Measurements from ENCODE around the gene BCAS3.

Gene BCAS3

DNA sequence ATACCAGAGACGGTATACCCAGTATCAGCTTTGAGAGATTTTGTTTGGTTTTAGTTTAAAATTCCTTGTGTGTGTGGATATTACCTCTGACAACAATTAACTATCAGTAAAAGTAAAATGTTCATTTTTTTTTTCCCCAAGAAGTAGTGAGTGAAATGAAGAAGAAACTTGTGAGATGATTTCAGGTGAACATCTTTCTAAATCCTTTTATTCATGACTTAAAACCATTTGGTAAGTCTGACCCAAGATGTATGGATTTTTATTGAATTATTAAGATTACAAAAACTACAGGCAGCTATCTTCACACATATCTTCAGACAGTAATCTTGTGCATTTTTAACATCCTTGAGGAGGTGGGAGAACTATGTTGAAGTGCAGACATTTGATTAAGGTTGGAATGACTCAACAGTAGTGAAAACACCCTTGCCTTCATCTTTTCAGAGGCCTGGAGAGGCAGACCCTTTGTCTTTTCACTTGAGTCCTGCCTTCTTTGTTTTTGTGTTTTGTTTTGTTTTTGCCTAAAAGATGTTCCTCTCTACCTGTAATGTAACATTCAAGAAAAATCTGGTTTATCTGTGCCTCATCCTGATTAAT lies 481.7 kb downstream of the BCAS3 start:
- DNase-seq (ENCODE audit: low spot score), result no peak

DNA sequence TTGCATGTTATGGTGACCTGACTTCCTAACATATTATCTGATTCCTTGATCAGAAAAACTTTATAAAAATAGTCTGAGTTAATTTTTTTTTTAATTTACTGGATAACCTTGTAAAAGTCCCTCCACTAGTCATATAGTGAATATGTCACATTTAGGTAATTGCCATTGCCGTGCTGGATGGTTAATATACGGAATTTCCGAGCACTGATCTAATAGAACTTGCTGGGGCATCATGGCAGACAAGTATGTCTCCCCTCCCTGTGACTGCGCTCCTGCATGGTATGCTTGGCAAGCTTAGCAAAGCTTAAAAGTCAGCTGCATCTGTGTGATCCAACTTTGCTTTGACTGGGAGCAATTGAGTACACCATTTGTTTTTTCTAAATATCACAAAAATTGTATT lies 482.6 kb downstream of the BCAS3 start:
- no peak for DNase-seq (ENCODE audit: low spot score)

DNA sequence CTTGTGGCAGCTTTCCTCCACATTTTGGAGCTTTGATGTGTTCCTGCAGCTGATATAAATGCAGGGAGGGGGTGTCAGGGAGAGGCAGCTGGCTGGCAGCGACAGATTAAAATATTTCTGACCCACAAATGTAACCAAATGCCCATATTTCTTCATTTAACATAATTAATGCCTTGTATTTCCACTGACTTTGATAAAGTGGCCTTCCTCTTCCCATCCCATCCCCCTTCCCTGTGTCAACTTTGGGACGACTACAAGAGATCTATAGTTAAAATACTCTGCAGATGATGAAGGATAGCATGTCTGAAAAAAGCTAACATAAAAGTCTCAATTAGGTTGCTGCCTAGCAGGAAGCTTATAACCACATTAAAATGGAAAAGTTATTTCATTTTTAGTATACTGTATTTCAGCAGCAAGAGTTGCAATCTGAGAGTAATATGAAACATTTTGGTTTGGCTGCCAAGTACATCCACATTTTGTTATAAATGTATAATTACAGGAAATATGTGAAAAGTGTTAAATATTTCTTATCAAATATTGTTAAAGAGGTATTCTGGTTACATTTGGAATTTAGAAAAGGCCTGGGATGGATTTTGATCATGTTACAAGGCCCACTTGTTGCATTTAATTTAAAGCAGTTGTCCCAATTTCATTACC lies 483.3 kb downstream of the BCAS3 start:
- peak; percentile 16 for DNase-seq (ENCODE audit: low spot score)

DNA sequence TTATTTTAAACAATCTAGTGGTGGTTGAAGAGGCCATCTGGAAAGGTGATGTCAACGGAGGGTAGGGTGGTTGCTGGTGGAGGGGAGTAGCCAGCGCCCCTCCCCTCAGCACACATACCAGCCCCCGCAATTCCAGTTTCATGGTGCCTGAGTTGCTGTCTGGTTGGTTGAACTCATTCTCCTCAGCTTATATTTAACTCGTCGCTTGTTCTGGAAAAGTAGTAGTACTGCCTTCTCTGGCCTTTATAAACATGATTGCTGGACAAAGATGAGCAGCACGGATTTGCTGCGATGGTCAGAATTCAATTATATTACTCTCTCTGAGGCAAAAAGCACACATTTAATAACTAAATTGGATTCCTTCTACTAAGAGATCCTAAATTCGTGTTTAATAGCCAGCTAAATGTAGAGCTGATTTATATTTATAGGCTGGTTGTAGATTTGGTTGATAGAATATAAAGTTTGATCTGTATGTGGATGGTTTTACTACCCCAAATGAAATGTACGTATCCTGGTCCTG lies 484.0 kb downstream of the BCAS3 start:
- DNase-seq (ENCODE audit: low spot score), result no peak

DNA sequence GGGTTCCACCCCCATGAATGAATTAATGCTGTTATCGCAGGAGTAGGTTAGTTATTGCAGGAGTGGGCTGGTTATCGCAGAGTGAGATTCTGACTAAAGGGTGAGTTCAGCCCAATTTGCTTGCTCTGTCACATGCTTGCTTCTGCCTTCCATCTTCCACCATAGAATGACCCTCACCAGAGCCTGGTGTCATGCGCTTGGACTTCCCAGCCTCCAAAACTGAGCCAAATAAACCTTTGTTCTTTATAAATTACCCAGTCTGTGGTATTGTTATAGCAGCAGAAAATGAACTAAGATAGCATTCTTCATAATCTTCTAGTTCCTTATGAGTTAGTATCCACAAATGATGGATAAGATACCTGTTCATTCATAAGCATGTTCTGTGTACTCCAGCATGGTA lies 486.9 kb downstream of the BCAS3 start:
- no peak for DNase-seq (ENCODE audit: low spot score)

DNA sequence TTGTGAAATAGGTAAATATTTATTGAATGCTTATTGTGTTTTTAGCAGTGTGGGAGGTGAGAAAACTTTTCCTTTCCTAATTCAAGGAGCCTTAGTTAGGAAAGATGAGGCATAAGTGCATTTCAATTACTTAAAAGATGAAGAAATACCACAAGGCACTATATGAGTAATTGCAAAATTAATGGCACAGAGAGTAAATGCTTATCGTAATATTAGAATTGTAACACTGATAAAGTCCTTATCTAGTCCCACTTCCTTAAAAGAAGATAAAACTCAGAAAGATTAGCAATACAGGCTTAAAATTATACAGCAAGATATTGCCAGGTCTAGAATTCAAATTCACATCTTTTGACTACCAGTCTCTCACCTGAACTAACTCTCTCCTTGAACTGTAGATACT lies 489.4 kb downstream of the BCAS3 start:
- DNase-seq (ENCODE audit: low spot score), result no peak

DNA sequence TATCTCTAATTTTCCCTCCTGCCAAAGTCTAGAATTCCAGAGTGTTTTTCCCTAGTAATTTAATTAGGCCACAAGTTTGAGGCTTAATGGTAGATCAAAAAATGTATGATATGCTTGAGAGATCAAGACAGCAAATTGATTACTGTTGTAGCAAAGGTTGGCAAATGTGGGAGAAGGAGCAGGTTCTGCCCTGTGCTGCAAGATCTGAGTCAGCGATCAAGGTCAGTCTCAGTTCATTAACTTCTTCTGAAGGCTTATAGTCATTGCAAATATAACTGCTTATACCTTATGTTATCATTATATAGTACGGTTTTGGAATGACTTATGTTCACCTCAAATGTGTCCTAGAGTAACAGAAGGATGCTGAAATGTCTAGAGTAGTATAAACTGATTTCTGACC lies 490.9 kb downstream of the BCAS3 start:
- no peak for DNase-seq (ENCODE audit: low spot score)

DNA sequence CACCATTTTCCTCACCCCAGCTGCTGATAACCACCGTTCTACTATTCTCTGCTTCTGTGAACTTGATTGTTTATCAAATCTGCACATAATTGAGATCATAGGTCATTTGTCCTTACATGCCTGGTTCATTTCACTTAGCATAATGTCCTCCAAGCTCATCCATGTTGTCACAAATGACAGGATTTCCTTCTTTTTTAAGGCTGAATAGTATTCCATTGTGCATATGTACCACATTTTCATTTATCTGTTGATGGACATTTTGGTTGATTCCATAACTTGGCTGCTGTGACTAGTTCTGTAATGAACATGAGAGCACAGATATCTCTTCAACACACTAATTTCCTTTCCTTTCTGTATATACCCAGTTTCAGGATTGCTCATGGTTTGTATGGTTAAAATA lies 496.7 kb downstream of the BCAS3 start:
- DNase-seq (ENCODE audit: low spot score), result peak; percentile 20

DNA sequence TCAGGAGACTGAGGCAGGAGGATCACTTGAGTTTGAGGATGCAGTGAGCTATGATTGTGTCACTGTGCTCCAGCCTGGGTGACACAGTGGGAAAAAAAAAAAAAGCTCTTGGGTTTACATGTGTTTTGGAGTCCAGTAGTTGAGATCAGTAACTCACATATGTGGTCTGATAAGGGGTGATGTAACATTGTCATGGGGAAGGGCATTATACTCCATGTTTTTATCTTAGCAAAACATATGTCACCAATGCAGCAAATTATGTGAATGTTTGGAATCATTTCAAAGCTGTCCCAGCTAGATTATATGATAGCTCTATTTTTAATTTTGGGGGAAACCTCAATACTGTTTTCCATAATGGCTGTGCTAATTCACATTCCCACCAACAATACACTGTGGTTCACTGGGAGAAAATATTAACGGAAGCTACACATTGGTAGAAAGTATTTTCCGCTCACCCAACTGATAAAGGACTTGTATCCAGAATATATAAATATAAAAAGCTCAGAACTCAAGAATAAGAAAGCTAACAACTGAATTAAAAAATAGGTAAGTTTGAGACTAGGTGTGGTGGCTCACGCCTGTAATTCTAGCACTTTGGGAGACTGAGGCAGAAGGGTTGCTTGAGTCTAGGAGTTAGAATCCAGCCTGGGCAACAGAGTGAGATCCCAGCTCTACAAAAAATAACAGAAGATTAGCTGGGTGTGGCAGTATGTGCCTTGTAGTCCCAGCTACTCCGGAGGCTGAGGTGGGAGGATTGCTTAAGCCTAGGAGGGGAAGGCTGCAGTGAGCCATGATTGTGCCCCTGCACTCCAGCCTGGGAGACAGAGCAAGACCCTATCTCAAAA lies 497.9 kb downstream of the BCAS3 start:
- peak; percentile 83 for DNase-seq (ENCODE audit: low spot score)

DNA sequence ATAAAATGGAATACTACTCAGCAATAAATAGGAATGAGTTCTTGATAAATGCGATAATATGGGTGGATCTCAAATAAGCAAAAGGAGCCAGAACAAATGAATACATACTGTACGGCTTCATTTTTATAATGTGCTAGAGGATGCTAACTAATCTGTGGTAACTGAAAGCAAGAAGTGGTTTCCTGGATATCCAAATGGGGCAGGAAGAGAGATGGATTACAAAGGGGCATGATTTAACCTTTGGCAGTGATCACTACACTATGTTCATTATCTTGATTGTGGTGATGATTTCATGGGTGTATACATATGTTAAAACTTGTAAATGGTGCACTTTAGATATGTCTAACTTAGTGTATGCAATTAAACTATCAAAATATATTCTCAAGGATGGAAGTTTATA lies 499.7 kb downstream of the BCAS3 start:
- no peak for DNase-seq (ENCODE audit: low spot score)

DNA sequence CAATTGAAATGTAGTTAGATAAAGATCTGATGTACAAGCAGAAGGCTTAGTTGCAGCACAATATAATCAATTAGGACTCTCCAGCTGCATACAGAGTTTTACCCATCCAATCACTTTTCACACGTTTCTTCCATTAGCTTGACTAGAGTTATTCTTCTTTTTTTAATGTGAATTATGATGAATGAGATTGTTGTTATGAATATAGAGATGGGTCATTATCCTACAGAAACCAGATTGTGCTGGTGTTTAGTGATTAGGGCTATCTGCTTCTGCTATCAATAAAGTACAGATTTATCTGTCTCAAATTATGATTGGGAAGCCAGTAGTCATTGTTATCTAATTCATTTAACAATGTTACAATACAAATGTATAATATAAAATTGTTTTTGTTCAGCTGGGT lies 500.6 kb downstream of the BCAS3 start:
- no peak for DNase-seq (ENCODE audit: low spot score)

DNA sequence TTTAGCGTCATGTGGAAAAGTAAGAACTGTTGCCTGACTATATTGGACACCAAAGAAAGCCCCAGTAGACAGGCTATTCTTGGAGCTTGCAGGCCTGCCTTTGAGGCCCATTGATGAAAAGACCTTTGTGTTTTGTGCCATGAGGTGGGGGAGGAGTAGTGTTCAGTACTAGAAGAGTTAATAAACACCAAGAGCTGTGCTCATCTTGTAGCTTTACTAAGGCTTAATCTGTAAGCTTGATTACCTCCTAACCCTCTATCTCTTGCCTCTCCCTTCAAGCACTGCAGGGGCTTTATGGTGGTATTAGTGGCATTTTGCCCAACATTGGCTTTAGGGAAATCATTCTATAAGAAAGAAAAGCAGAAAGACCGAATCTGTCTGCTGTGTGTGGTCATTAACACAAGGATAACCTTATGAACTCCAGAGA lies 501.7 kb downstream of the BCAS3 start:
- no peak for DNase-seq (ENCODE audit: low spot score)

DNA sequence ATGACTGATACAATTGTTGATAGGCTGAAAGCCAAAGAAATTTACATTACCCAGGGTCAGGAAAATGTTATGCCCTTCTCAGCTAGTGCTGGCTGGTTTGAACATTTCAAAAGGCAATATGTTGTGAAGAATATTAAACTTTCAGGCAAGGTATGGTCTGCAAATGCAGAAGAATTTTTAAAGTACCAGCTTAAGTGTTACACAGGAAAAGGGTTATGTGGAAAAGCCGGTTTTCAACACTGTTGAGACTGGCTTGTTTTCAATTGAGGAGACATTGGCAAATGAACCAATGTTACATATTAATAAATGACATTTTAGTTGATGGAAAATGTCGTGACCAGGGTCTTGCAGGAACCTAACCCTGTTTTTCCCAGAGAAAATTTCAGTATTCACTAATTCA lies 506.1 kb downstream of the BCAS3 start:
- DNase-seq (ENCODE audit: low spot score), result no peak

DNA sequence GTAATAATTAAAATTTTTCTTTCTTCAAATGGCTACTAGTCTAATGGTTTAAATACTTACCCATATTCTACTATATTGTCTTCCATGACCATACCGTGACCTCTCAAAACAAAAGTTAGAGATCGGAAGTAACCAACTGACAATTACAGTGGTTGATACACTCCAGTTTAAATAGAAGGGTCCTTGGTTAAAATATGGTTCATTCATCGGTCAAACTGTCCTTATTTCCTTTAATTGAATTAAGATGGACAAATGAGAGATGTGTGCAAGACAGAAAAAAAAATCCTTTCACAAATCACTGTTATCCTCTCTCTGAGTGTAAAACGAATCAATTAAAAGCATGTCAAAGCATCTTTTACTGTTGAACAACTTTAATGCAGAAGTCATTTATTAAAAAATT lies 507.7 kb downstream of the BCAS3 start:
- DNase-seq (ENCODE audit: low spot score), result no peak

DNA sequence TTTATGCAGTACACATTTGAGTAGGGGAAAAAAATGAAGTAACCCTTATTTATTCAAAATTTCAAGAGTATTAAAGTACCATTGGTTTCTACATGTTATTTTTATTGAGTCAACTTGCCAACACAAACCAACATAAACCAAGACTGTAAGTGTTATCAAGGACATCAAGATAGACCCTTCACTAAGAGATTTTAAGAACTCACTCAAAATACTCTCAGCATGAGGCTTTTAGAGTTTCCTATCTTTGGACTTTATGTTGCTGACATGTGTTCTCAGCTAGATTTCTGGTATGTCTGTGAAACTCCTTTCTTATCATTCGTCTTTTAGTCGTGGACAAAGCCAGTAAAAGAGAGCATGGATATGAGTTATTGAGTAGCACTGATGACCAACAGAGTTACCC lies 509.4 kb downstream of the BCAS3 start:
- no peak for DNase-seq (ENCODE audit: low spot score)

DNA sequence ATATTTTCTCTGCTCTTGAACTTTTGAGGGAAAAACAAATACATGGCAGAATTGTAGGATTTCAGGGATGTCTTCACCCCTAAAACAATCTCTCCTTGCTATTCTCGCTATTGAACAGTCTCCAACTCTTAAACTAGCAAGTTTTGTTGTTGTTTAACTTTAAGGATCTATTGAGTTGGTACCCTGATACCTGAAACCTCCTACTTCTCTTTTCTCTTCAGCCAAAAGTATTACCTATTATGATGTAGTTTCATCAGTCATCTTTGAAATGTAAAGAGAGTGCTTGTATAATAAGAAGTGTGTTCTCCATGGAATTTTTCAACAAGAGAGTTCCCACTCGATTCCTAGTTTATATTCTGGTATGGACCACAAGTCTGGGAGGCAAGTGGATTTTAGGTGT lies 510.4 kb downstream of the BCAS3 start:
- DNase-seq (ENCODE audit: low spot score), result no peak

DNA sequence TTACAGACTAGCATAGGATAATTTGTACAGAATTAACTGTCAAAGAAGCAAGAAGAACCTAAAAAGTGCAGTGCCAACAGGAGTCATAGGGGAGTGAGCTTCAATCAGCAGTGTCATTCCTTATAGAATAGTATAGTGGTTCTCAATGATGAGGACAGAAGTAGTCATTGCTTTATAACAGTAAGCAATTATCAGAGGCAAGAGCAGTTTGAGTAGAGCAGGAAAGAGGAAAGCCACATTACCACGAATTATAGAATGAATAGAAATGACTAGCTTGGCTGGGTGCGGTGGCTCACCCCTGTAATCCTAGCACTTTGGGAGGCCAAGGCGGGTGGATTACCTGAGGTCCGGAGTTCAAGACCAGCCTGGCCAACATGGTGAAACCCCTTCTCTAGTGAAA lies 512.3 kb downstream of the BCAS3 start:
- no peak for DNase-seq (ENCODE audit: low spot score)

DNA sequence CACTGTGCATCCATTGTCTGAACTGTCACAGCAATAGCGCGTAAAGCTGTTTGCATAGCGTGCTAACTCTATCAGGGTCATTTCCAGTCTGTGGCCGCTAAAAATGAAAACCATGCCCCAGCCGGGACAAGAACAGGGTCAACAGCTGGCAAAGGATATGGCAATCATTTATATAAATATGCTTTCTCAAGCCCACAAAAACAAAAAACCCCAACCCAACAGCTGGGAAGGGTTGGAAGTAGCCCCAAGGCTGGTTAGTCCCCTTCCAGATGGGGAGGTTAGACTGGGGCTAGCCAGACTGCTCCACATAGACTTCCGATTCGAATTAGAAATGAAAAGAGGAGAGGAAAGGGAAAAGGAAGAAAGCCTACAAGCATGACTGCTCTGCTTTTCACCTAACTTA lies 518.7 kb downstream of the BCAS3 start:
- DNase-seq (ENCODE audit: low spot score), result no peak

DNA sequence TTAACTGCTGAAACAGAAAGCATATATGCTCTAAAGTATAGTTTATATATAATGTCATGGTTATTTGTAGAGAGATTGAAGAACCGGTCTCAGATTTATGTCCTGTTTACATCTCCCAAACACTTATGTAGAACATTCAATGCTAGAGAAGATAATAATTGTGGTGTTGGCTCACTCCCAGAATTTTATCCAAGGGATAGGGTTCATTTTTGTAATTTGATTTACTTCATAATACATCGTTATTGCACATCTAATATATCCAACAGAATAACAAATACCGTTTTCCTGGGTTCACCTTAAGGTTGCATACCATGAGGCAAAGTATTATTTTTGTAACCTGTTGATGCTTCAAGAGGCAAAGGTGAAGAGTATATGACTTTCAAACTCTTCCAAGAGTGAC lies 519.1 kb downstream of the BCAS3 start:
- DNase-seq (ENCODE audit: low spot score), result no peak

DNA sequence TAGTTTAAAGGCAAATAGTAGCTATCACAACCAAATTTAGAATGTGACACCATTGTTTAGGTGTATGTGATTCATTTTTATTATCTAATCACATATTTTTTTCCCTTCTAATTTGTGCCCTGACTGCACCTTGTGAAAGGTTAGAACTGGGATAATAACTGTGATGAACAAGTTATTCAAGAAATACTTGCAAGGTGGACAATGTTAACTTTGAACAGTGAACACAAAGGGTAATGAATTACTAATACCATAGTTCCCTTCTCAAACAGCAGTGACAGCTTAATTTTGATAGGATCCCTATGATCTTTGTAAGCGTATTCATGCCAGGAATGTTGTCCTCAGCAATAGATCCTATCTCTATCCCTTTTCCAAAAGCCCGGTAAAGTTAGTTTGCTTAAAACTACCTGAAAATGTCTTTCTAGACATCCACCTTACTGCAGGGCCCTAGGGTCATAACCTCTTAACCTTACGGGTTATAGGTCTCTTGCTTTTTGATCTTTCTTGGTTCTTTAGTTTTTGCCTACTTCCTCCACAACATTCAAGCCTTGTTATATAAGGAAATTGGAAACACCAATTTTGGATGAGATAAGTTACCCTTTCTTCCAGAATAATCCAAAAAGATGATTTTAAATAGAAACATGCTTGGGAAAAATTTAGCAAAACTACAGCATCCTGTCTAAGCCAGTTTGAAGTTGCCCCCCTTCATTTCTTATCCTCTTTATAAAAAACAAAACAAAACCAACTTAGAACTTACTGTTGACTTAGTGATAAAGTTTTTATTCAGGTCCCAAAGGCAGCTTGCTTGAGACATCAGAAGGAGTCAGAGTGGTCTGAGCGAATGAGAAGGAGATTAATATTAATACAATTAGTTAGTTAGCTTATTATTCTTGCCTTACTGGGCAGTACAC lies 522.0 kb downstream of the BCAS3 start:
- no peak for DNase-seq (ENCODE audit: low spot score)

DNA sequence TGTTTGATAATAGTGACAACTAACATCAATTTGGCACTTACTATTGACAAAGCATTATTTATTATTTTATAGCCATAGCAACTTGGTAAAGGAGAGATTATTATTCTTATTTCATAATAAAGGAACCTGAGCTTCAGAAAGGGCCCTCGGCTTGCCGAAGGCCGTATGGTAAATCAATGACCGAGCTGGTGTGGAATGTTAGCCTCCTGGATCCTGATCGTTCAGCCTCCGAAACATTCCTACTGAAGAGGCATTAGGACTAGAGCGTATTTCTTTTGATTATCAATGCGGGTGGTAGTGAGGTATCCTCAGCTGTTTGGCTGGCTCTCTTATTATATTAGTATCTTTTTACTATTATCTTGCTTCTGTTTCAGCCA lies 522.7 kb downstream of the BCAS3 start:
- no peak for DNase-seq (ENCODE audit: low spot score)

DNA sequence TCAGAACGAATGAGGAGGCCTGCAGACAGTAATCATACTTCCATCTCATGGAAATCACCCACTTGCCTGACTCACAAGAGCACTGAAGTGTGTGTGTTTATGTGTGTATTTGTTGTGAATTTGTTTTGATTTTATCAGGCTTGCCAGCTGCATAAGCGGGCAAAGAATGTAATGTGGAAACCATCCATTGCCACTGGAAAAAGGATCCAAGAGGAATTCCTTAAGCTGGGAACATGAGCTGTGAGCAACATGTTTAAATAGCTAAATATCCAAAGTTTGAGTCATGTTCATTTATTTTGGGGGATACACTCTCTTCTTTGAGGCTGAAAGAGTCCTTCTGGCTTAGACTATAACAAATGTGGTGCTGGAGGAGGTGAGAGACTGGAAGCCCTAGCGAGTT lies 523.6 kb downstream of the BCAS3 start:
- no peak for DNase-seq (ENCODE audit: low spot score)

Data from hematopoietic multipotent progenitor cell treated with erythropoietin and hydrocortisone succinate and interleukin-3 and kit ligand, for 15 days (in vitro differentiated cells).